SH-SY5Y (cell line): ENCODE measurements around the gene PLEKHA6.

Source experiments
- GATA2 ChIP-seq: IDR thresholded peaks from 2 replicates; pipeline ENCODE4 v1.6.1; 2011; ENCODE audit warnings: mild to moderate bottlenecking, low read depth, low read length
- GATA3 ChIP-seq: IDR thresholded peaks from 2 replicates; pipeline ENCODE4 v1.6.1; 2011; ENCODE audit warnings: low read depth, mild to moderate bottlenecking, low read length, moderate library complexity

PLEKHA6 gene

DNA sequence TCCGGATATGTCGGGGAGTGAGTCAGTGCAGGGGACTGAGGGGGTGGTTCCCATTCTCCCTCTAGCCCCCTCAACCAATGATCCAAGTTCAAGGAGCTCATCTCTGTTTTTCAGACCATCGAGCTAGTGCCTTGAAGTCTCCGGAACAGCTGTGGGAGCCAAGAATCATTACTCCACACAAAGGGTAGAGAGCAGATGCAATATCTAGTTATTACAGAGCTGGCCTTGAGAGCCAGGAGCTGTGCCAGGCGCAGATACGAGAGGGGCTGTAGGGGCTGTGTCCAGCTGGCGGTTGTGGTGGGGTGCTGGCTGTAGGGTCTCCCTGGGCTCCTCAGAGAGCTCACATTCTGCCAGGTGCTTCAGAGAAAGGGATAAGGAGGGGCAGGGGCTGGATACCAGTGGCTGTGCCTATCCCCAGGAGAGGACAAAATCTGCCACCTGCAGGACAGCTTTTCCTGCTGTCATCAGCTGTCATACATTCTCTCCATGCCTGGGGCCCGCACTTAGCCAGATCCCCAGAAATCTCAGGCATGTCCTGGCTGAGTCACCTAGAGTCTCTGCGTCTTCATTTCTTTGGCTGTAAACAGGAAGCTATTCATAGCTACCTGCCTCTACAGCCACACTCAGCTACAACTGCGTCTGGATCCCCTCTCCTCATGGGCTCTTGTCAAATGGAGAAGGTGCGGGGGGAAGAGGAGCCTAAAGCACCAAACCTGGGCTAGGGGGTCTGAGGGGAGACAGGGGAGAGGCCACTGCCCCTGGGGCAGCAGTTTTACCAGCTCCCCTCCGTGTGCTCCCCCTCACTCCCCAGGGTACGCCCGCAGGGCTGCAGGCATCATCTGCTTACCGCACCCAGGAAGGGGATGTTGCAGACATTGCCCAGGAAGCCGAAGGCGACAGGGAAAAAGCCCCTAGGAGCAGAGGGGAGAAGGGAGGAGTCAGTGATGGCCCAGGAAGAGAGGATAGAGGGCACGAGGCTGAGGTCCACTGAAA is 161.1 kb downstream of the PLEKHA6 start:
- TF ChIP-seq GATA2: no peak
- TF ChIP-seq GATA3: no peak

- no peak for TF ChIP-seq GATA2
- TF ChIP-seq GATA3: no peak
These were observed 162.7 kb downstream of the PLEKHA6 start for GRCh38 chr1:204197068-204197467.

- TF ChIP-seq GATA2 (no peak), GATA3 (no peak)
These were observed 163.5 kb downstream of the PLEKHA6 start, which contains the start of gene KISS1 for GRCh38 chr1:204196068-204196795. Gene KISS1 (minus strand): TSS chr1:204196491. CDS start chr1:204192876, 3,615 bp downstream.

GRCh38 chr1:204194771-204195170 is 165.0 kb downstream of the PLEKHA6 start:
- TF ChIP-seq GATA2: no peak
- no peak for TF ChIP-seq GATA3

- TF ChIP-seq GATA2 (no peak), GATA3 (no peak)
These were observed 165.6 kb downstream of the PLEKHA6 start for GRCh38 chr1:204194080-204194479.

DNA sequence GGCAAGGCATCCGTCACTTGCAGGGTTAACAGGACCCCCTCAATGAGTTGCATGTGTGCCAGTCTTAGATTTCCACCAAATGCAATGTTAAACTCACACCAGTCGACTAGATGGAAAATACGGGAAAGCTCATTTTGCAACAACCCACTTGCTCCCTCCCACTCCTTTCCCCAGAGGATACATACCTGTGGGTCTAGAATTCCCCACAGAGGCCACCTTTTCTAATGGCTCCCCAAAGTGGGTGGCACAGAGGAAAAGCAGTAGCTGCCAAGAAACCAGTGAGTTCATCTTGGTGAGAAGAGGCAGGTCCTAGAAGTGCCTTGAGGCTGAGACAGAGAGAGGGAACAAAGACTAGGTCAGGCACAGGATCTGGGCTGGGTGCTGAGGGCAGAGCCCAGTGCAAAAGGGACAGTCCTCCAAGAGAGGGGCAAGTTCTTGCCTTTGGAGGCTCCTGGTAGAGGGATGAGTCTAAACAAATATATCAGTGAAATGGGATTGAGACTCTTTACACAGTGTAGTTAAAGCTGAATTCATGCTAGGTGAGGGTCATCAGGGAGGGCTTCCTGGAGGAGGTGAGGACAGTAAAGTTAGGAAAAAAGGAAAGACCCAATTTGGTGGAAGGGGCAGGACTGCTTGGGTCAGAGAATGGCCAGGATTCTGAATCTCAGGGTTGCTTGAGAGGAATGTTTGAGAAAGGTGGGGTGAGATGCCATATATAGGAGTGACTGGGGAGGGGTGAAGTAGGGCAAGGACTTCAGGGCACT is 167.0 kb downstream of the PLEKHA6 start:
- no peak for TF ChIP-seq GATA3
- no peak for TF ChIP-seq GATA2

GRCh38 chr1:204192046-204192445 is 167.7 kb downstream of the PLEKHA6 start:
- TF ChIP-seq GATA3 (no peak), GATA2 (no peak)

DNA sequence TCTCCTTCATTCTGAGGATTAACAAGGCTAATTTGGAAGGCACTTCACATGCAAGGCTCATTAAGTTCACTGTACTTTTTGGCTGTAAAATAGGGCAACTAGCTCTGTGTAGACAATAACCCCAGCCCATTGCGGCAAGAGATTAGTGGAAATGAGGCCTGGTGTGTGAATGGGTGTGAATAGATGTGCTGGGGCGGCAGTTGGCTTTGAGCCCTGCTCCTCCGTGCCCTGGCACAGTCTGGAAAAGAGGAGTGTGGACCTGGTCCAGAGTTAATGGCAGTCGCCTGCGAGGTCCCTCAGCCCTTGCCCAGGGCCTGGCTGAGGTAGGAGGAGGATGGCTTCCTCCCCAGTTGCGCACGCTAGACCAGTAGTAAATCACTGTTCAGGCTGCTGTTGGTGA is 168.3 kb downstream of the PLEKHA6 start:
- TF ChIP-seq GATA3: no peak
- no peak for TF ChIP-seq GATA2

GRCh38 chr1:204190212-204191211 is 169.2 kb downstream of the PLEKHA6 start:
- TF ChIP-seq GATA2: no peak
- TF ChIP-seq GATA3: no peak

- TF ChIP-seq GATA3: no peak
- no peak for TF ChIP-seq GATA2
These were observed 170.6 kb downstream of the PLEKHA6 start for GRCh38 chr1:204188959-204189639.

DNA sequence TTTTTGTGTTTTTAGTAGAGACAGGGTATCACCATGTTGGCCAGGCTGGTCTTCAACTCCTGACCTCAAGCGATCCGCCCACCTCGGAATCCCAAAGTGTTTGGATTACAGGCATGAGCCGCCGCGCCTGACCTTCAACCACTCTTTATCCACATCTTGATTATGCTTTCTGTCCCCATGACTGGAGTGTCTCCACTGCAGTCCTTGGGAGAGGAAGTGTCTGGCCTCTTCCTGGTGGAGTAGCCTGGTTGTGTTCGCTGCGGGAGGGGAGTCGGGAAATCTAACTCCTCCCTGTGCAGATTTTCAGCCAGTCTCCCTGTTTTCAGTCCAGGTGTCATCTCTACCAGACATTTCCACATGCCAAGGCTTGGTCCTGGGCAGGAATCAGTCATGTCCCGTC is 173.1 kb downstream of the PLEKHA6 start:
- no peak for TF ChIP-seq GATA2
- no peak for TF ChIP-seq GATA3

- no peak for TF ChIP-seq GATA3
- no peak for TF ChIP-seq GATA2
These were observed 178.6 kb downstream of the PLEKHA6 start for GRCh38 chr1:204181116-204181515.
